Activated gamma-delta T cell treated with anti-CD3 and anti-CD28 coated beads, Interleukin-2, amount 50 U/mL, for 16 hours (primary cell): ENCODE data around the gene SEBOX.

Experiments
- DNase-seq: peaks from one replicate; pipeline ENCODE4 v3.0.0-alpha.2; 2020; ENCODE audit warnings: low read depth

The SEBOX gene

DNA sequence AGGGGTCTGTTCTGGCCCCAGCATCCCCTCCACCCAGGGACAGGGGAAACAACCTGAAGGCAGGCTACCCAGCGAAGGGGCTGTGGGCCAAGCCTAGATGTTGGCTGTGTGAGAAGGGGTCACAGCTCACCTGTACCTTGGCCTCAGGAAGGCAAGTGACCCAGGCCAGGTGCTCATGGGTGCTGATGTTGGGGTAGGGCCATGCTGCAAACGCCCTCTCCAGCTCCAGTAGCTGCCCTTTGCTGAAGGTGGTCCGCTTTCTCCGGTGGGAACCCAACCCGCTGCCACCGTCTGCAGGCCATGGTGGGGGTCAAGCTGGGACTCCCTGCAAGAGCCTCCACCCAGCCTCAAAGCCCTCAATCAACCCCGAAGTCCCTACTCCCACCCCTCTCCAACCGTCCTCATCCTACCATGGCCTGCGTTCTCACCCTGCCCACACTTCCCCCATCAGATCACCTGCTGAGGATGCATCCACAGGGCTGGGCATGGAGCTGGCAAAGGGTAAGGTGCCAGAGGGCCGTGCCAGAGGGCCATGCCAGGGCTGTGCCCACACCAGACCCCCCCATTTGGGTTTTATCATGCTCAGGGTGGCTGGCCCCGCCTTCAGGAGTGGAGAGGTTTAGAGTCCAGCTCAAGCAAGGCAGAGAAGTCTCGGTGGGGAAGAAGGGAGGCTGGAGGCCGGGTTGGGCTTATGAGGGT is at the start of gene SEBOX:
Gene SEBOX, minus strand, starts transcription at position 535 of the 699 bp plus-strand sequence. Its CDS starts 48 bp downstream, at position 487.
- DNase-seq = no peak

DNA sequence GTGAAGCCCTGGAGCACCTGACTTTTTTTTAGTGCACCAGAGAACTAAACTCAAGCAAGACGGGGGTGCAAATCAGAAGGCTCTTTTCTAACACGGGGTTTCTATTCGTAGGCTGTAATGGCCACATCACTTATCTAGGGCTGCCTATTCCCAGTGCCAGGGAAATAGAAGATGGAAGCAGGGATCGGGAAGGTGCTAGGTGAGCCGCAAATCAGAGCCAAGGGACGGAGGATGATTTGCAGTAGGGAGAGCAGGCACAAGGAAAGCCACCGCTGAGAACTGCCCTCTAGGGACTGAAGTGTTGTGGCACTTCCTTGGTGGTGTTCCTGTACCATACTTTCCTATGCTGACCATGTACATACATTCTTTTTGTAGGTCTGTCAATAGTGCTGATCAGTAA is 48.8 kb upstream of the SEBOX start:
- DNase-seq = no peak

GRCh38 chr17:28412099-28412498 is 47.1 kb upstream of the SEBOX start:
- no peak for DNase-seq

DNA sequence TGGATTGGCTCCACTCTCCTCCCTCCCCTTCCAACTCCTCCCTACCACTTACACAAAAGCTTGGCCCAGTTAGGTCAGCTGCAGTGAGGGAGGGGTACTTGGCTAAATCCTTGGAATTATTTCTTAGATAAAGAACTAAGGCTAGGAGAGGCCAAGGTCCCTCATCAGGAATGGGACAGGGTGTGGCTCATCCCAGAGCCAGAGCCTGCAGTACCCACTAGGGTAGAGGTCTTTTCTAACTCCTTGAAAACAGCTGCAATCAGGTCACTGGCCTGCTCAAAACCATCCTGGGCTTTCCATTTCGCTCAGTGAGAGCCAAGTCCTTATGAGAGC is 42.9 kb upstream of the SEBOX start:
- no peak for DNase-seq

DNA sequence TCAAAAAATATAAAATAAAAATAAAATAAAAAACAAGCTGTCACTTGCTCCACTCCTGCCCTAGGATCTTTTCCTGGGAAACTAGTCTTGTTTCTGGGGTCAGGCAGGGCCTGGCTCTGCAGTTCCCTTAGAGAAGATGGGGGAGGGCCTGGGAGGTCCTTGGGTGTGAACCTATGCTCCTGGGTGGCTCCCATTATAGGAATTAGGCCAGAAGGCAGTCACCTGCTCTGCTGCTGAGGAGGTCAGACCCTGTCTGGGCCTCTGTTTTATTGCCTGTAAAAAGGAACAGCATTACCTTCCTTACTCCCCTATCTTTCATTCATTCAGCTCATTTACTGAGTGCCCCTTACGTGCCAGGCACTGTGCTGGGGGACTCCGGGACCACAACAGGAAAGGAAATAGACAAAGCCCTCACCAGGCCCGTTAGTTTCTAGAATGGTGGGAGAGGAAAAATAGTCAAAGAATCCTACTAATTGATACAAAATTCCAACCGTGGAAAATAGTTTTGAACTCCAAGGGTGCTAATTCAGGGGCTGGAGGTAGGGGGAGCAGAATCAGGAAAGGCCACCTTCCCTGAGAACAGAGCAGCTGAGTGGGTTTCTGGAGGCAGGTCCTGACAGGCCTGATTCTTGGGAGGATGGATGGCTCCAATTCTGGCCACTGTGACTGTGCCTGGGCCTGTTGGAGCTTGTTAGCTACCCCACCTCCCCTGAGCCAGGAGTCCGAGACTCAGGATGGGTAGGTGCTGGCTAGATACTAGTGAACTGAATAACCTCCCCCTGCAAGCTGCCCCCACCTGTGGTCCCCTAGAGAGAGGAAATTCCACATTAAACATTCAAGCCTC is 42.4 kb upstream of the SEBOX start:
- no peak for DNase-seq

GRCh38 chr17:28406473-28406814 is 41.4 kb upstream of the SEBOX start:
- DNase-seq = no peak

- DNase-seq = peak; percentile 31
These were observed 40.9 kb upstream of the SEBOX start, which contains the start of gene SLC46A1 for GRCh38 chr17:28405632-28406472. Gene SLC46A1, minus strand, starts transcription at chr17:28406212. Its CDS starts 98 bp downstream, at chr17:28406114.

DNA sequence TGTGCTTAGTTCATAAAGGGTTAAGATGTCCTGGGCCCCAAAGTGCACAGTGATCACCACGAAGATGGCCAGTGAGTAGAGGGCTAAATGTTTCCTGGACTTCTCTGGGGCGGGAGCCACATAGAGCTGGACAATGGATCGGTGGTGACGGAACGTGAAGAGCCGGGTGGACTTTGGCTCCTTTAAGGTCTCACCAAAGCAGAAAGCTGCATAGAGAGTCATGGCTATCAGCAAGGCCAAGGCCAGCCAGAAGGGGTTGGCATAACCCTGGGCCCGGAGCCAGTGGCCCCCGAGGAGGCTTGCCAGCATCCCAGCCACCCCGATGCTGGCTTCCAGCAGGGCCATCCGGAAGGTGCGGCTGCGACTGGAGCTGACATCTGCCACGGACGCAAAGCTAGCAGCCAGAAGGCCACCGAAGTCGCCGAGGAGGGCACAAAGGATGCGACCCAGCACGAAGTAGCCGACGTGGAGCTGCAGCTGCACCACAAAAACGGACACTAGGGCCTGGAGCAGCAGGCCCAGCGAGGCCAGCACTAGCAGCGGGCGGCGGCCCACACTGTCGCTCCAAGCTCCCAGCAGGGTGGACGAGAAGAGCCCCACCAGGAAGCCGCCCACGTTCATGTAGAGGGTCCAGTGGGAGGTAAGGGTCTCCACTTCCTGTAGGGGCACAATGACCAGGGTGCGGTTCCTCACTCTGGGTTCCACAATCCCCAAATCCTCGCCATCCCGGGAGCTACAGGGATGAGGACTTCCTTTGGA is 40.0 kb upstream of the SEBOX start:
- no peak for DNase-seq

DNA sequence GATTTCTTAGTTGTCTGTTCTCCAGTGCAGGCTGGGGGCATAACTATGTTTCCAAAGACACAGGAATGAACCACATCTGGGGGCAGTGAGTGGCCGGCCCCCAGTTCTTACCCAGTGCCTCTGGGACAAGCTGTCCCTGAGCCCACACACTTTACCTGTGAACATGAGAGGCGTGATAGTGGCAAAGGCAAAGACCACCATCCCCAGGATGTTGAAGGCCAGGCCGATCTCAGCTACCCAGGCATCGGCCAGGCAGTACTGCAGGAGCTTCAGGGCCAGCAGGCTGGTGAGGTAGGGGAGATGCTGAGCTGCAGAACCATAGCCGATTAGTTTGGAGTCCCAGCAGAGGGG is 39.4 kb upstream of the SEBOX start:
- DNase-seq = no peak

- no peak for DNase-seq
These were observed 39.0 kb upstream of the SEBOX start for GRCh38 chr17:28404007-28404406.

- no peak for DNase-seq
These were observed 37.8 kb upstream of the SEBOX start for GRCh38 chr17:28402844-28403243.

- no peak for DNase-seq
These were observed 37.2 kb upstream of the SEBOX start for GRCh38 chr17:28402224-28402630.

- DNase-seq = no peak
These were observed 34.8 kb upstream of the SEBOX start for GRCh38 chr17:28399808-28400207.

DNA sequence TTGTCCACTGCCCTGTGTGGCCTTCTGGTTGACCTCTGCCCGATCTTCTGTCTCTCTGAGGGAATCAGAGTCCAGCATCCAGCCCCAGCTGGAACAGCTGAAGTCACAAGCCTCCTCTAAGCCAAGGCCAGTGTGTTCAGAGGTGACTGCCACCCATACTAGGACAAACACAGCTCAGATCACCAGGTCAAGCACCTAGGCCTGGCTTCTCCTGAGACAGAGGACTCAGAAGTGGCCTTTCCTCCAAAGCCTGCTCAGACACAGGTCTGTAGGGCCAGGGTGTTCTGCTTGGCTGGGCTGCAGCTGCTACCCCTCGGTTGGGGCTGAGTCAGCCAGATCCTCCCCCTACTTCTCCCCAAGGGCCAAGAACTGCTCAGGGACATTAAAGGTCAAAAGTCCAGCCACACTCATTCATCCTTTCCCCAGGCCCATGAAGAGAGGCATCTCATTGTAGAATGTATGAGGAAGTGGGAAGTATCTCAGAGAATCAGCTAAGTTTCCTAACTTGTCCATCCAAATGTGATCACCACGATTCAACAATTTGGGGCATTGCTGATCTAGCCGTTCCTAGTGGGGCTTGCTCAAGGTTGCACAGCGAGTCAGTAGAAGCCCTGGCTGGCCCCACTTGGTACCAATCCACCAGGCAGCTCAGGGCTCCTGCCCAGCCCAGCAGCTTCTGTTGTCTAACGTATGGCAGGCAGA is 33.4 kb upstream of the SEBOX start:
- no peak for DNase-seq

DNA sequence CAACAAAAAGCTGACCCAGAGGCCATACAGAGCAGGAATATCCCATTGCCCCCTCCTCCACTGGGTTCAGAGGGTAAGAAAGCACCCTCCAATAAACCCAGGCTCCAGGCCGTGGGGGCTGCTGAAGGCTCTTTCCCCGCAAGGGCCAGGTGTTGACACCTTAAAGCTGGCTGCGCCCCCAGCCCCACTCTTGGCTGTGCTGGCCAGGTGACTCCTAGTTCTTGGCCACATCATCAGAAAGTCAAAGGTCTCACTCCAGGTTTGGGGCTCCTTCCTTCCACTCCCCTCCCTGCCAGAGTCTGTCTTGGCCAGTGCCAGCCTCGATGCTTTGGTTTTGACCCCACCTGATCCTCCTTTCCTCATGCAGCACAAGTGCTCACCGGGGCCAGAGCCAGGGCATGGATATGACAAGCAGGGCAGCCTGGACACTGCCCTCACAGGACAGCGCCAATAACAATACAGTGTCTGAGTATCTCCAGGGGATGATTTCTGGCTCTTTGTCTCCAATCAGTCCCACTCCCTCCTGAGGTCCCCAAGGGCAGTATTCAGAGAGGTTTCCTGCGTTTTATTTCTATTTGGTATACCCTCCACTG is 32.8 kb upstream of the SEBOX start:
- DNase-seq = no peak

DNA sequence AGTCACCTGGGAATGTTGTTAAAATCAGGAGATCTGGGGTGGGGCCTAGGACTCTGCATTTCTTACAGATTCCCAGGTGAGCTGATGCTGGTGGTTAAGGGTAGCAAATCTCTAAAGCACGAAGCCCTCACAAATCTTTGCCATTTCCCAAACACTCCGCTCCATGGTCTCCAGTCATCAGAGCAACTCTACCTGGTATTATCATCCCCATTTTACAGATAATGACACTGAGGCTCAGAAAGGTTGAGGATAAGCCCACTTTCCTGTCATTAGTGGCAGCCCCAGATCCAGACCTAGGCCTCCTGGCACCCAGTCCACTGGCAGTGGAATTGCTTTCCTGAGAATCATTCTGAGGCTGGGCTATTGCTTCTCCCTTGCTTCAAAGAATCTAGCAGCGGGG is 32.3 kb upstream of the SEBOX start:
- no peak for DNase-seq

- DNase-seq = no peak
These were observed 31.7 kb upstream of the SEBOX start for GRCh38 chr17:28396635-28397239.

- no peak for DNase-seq
These were observed 31.0 kb upstream of the SEBOX start for GRCh38 chr17:28395968-28396367.

- no peak for DNase-seq
These were observed 30.4 kb upstream of the SEBOX start for GRCh38 chr17:28395426-28395825.

GRCh38 chr17:28394337-28395116 is 29.5 kb upstream of the SEBOX start:
- no peak for DNase-seq
